GM23248 (cell line): ENCODE results near the gene MGMT.

ENCODE experiments used
- EZH2 ChIP-seq: fragments of 200-600 bp; sonication (generic); IDR thresholded peaks from 2 replicates; pipeline ENCODE4 v1.6.1; 2018; ENCODE audit warnings: antibody characterized with exemption, mild to moderate bottlenecking; ENCODE audit not compliant: insufficient read depth, poor library complexity, severe bottlenecking
- EZH2phosphoT487 ChIP-seq: fragments of 200-600 bp; sonication (generic); IDR thresholded peaks from 2 replicates; pipeline ENCODE4 v1.6.1; 2018; ENCODE audit warnings: antibody characterized with exemption, moderate library complexity, mild to moderate bottlenecking, low read depth; ENCODE audit not compliant: insufficient read depth

GRCh38 chr10:129767751-129768150 is 300.7 kb downstream of the MGMT start:
- TF ChIP-seq EZH2phosphoT487 (no peak), EZH2 (no peak)
